Sigmoid colon (tissue), 4 donors: ENCODE data around the gene CT83.

Experiments used
- EP300 ChIP-seq, 4 donors: sonication (generic); formaldehyde crosslinking; IDR thresholded peaks; one replicate each; pipeline ENCODE4 v1.6.1; 2017; ENCODE audit warnings: antibody characterized with exemption in 4 of 4
- POLR2A ChIP-seq, 2 donors: fragments of 450-650 bp; IDR thresholded peaks; one replicate each; pipeline ENCODE4 v1.6.1; 2016; ENCODE audit warnings: antibody characterized with exemption in 2 of 2, mild to moderate bottlenecking in 2 of 2, moderate library complexity in 2 of 2
- TF ChIP-seq, protein P1 (sequence below), 4 experiments: fragments of 450-650 bp in 3 of 4; fragments of 200-600 bp in 1 of 4; IDR thresholded peaks; one replicate each; pipeline ENCODE4 v1.5.1; 2016 to 2019; ENCODE audit warnings: antibody characterized with exemption in 4 of 4, mild to moderate bottlenecking in 3 of 4, moderate library complexity in 2 of 4

DNA sequence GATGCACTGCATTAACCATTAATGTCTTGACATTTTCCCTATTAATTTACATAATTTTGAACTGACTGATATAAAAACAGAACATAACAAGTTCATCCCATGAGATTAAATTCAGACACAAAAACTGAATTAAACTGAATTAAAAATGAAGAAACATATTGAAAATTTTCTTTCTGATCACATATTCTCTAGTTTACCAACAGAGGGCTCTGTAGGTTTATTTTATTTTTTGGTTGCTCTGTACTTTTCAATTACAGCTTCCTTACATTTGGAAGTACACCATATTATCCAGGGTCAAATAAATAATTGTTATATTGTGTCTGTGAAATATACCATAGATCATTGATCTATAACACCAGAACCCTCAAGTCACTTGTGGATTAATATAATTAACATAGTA is 27.3 kb upstream of the CT83 start:
- TF ChIP-seq, protein P1, sequence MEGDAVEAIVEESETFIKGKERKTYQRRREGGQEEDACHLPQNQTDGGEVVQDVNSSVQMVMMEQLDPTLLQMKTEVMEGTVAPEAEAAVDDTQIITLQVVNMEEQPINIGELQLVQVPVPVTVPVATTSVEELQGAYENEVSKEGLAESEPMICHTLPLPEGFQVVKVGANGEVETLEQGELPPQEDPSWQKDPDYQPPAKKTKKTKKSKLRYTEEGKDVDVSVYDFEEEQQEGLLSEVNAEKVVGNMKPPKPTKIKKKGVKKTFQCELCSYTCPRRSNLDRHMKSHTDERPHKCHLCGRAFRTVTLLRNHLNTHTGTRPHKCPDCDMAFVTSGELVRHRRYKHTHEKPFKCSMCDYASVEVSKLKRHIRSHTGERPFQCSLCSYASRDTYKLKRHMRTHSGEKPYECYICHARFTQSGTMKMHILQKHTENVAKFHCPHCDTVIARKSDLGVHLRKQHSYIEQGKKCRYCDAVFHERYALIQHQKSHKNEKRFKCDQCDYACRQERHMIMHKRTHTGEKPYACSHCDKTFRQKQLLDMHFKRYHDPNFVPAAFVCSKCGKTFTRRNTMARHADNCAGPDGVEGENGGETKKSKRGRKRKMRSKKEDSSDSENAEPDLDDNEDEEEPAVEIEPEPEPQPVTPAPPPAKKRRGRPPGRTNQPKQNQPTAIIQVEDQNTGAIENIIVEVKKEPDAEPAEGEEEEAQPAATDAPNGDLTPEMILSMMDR (IDR thresholded peaks at IDR 0.05) = peak in 1 of 4 experiments; percentile 7
- TF ChIP-seq EP300 (IDR thresholded peaks at IDR 0.05) (no peak), POLR2A (IDR thresholded peaks at IDR 0.05) (no peak)
